Transverse colon (tissue), 4 donors: Measurements from ENCODE around the gene IFNK.

Experiments used
- CTCF ChIP-seq, 5 experiments: fragments of 200-600 bp in 3 of 5; fragments of 450-650 bp in 2 of 5; sonication (generic) in 3 of 5; IDR thresholded peaks; 1 replicate in 2 of 5; 2 replicates in 3 of 5; pipeline ENCODE4 v1.5.1; 2016 to 2017; ENCODE audit warnings: antibody characterized with exemption in 5 of 5, inconsistent platforms in 3 of 5, mild to moderate bottlenecking in 2 of 5, moderate library complexity in 1 of 5
- EP300 ChIP-seq: sonication (generic); formaldehyde crosslinking; IDR thresholded peaks from one replicate; pipeline ENCODE4 v1.6.1; 2017; ENCODE audit warnings: antibody characterized with exemption, low read depth
- POLR2A ChIP-seq: fragments of 450-650 bp; IDR thresholded peaks from one replicate; pipeline ENCODE4 v1.6.1; 2016; ENCODE audit warnings: antibody characterized with exemption, mild to moderate bottlenecking, moderate library complexity
- POLR2AphosphoS5 ChIP-seq, 3 donors: sonication (generic); formaldehyde crosslinking; IDR thresholded peaks; one replicate each; pipeline ENCODE4 v1.6.1; 2016; ENCODE audit warnings: antibody characterized with exemption in 3 of 3

DNA sequence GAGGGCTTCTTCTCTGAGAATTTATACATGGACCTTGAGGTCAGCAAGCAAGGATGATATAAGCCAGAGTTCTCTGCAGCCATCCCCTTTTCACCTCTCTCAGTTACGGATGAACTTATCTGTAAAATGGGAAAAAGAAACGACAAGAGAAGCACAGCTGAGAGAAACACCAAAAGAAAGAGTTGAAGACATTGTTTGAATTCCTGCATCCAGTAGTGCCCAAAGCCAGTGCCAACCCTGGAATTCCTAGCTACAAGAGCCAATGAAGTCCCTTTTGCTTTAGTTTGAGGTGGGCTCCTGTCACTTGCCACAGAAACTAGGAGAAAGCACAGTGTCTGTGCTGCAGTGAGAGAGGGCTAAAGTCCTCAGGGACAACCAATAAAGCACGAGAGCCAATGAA lies 12.1 kb downstream of the IFNK start:
- TF ChIP-seq CTCF (IDR thresholded peaks at IDR 0.05) (no peak), POLR2A (no peak), POLR2AphosphoS5 (IDR thresholded peaks at IDR 0.05) (no peak), EP300 (no peak)
